A673 (cell line): ENCODE results near the gene GALNT9.

Experiments used
- EZH2 ChIP-seq: fragments of 200-600 bp; sonication (generic); IDR thresholded peaks from 2 replicates; pipeline ENCODE4 v1.6.1; 2017; ENCODE audit warnings: borderline replicate concordance, low read depth, mild to moderate bottlenecking, mixed read lengths, antibody characterized with exemption, low read length; ENCODE audit not compliant: poor library complexity, severe bottlenecking
- TF ChIP-seq, protein P1 (sequence below): fragments of 300-800, 200-600 bp; sonication (generic); conservative IDR thresholded peaks from 2 replicates; pipeline ENCODE4 v1.5.1; 2017; ENCODE audit warnings: low read depth, mild to moderate bottlenecking, antibody characterized with exemption, low read length, moderate library complexity, mixed read lengths

DNA sequence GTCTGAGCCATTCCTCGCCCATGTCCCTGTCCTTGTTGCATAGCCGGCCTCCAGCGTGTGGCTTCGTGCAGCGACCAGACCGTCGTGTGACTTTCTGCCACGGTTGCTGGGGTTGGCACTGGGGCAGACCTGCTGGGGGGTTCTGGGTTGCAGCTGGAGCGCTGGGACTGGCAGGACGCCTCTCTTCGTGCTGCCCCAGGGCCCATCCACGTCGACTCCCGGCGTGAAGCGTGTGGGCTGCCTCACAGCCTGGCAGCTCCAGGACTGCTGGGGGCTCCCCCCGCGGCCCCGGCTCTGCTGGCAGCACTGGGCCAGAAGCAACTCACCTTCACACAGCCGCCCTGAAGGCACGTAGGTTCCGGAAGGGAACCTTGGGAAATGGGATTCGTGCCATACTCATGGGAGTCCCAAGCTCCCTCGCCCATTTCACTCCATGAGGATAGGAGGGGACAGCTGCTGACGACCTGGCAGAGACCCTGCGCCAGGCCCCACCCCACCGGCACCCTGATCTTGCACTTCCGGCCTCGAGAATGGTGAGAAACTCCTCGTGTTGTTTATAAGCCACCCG lies 51.9 kb downstream of the GALNT9 start:
- TF ChIP-seq EZH2 = no peak
- TF ChIP-seq, protein P1, sequence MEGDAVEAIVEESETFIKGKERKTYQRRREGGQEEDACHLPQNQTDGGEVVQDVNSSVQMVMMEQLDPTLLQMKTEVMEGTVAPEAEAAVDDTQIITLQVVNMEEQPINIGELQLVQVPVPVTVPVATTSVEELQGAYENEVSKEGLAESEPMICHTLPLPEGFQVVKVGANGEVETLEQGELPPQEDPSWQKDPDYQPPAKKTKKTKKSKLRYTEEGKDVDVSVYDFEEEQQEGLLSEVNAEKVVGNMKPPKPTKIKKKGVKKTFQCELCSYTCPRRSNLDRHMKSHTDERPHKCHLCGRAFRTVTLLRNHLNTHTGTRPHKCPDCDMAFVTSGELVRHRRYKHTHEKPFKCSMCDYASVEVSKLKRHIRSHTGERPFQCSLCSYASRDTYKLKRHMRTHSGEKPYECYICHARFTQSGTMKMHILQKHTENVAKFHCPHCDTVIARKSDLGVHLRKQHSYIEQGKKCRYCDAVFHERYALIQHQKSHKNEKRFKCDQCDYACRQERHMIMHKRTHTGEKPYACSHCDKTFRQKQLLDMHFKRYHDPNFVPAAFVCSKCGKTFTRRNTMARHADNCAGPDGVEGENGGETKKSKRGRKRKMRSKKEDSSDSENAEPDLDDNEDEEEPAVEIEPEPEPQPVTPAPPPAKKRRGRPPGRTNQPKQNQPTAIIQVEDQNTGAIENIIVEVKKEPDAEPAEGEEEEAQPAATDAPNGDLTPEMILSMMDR = no peak
